ENCODE results near the gene DQX1.
A peak's percentile ranks its signal among the peaks of the same experiment; 100 is the strongest.

Gene DQX1

GRCh38 chr2:74510272-74510671 lies 15.8 kb downstream of the DQX1 start:
- ATAC-seq, result no peak

GRCh38 chr2:74507926-74508520 lies 18.0 kb downstream of the DQX1 start:
- no peak for ATAC-seq
- DNase-seq, result no peak

More at GRCh38 chr2:74510272-74510671, 15.8 kb downstream of the DQX1 start:
- DNase-seq, result no peak

GRCh38 chr2:74507145-74507925 lies 18.7 kb downstream of the DQX1 start, which contains the start of gene PCGF1:
TSS of gene PCGF1 (minus strand) at chr2:74507695. CDS start at chr2:74507668, 27 bp downstream.
- peak; percentile 89 for ATAC-seq
- DNase-seq, result peak; percentile 100

GRCh38 chr2:74505448-74506246 lies 20.4 kb downstream of the DQX1 start:
- no peak for ATAC-seq
- DNase-seq, result no peak

GRCh38 chr2:74504591-74504990 lies 21.4 kb downstream of the DQX1 start:
- DNase-seq (no peak), ATAC-seq (no peak)

- DNase-seq (no peak), ATAC-seq (no peak)
Measured at GRCh38 chr2:74503506-74504475, 22.2 kb downstream of the DQX1 start.

- peak; percentile 64 for DNase-seq
- ATAC-seq, result peak; percentile 37
Measured at GRCh38 chr2:74502720-74503505, 23.1 kb downstream of the DQX1 start.

GRCh38 chr2:74502147-74502719 lies 23.8 kb downstream of the DQX1 start:
- no peak for DNase-seq
- ATAC-seq, result no peak

- DNase-seq (no peak), ATAC-seq (no peak)
Measured at GRCh38 chr2:74501335-74502071, 24.5 kb downstream of the DQX1 start.

- ATAC-seq (no peak), DNase-seq (no peak)
Measured at GRCh38 chr2:74500578-74500946, 25.5 kb downstream of the DQX1 start.

GRCh38 chr2:74499940-74500577 lies 26.0 kb downstream of the DQX1 start:
- no peak for DNase-seq
- ATAC-seq, result no peak

GRCh38 chr2:74499267-74499939 lies 26.6 kb downstream of the DQX1 start, which contains the start of gene LBX2:
TSS of gene LBX2 (minus strand) at chr2:74499603. CDS start at chr2:74499537, 66 bp downstream.
- DNase-seq (peak; percentile 54), ATAC-seq (peak; percentile 38)

- DNase-seq (peak; percentile 46), ATAC-seq (peak; percentile 66)
Measured at GRCh38 chr2:74498500-74499266, 27.3 kb downstream of the DQX1 start.

GRCh38 chr2:74497777-74498499 lies 28.1 kb downstream of the DQX1 start:
- ATAC-seq (no peak), DNase-seq (peak; percentile 39)

GRCh38 chr2:74496997-74497776 lies 28.8 kb downstream of the DQX1 start:
- no peak for ATAC-seq
- DNase-seq, result no peak

- DNase-seq, result no peak
- ATAC-seq, result no peak
Measured at GRCh38 chr2:74495440-74495839, 30.6 kb downstream of the DQX1 start.

Data from stimulated activated naive CD8-positive, alpha-beta T cell treated with anti-CD3 and anti-CD28 coated beads, Interleukin-15, Interleukin-2, amounts not matched to agents 100 U/mL and 50 U/mL, for 24 hours (primary cell).